ENCODE results near the gene OVOL1.
A peak's percentile ranks its signal among the peaks of the same experiment; 100 is the strongest.

OVOL1 gene

DNA sequence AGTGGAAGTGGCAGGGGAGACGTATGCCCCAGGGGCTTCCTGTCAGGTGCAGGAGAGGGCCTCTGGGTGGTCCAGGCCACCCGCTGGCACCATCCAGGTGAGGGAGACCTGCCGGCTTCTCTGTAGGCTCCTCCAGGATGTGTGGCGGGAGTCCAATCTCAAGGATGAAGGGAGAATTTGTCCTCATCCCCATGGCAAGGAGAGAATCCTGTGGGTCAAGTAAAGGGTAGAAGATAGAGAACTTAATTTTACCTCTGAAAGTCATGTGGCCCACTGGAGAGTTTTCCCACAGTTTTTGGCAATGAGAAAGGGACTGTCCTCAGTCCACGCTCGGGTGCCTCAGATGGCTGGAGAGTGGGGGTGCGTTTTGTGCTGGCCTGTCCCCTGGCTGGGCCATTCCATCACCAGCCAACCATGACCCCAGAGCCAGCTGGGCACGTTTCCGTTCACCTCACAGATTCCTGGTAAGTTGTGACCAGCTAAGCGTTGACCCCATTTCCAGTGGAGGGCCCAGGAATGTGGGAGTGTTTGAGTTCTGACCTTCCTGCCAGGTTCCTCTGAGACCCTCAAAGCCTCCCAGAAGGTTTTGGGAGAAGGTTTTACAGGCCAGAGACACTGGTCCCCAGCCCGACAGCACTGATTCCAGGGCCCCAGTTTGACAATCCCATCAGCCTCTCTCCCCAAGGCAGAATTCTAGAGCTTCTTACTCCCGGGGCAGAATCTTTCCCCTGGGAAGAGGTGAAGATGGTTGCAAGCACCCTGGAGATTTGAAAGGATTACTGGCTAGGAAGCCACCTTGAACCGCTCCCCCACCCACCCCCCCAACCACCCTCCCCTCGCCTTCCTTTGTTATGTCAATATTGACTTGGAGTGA lies 2.6 kb downstream of the OVOL1 start:
- Histone ChIP-seq H3K9ac (ENCODE audit: low read length) (no peak overlapping the region), H3K36me3 (replicated peaks; ENCODE audit: low read depth, low read length) (no peaks in the 10 kb centered on the region), H3K27ac (ENCODE audit: low read length) (no peak overlapping the region), H4K20me1 (ENCODE audit: insufficient read depth, low read length) (no peaks in the 10 kb centered on the region), H2AFZ (ENCODE audit: low read depth, low read length) (no peak overlapping the region), H3K4me1 (ENCODE audit: low read length) (peaks cover 12% of the 10 kb centered on the region), H3K9me3 (ENCODE audit: insufficient read depth, low read length) (no peaks in the 10 kb centered on the region), H3K4me2 (ENCODE audit: low read length) (no peak overlapping the region), H3K27me3 (ENCODE audit: low read depth, low read length) (no peaks in the 10 kb centered on the region), H3K4me3 (ENCODE audit: low read length) (no peak overlapping the region), H3K79me2 (ENCODE audit: low read length) (no peaks in the 10 kb centered on the region)
- no peak for TF ChIP-seq EZH2phosphoT487 (IDR thresholded peaks at IDR 0.05; ENCODE audit: low read depth)
- TF ChIP-seq, protein P1, sequence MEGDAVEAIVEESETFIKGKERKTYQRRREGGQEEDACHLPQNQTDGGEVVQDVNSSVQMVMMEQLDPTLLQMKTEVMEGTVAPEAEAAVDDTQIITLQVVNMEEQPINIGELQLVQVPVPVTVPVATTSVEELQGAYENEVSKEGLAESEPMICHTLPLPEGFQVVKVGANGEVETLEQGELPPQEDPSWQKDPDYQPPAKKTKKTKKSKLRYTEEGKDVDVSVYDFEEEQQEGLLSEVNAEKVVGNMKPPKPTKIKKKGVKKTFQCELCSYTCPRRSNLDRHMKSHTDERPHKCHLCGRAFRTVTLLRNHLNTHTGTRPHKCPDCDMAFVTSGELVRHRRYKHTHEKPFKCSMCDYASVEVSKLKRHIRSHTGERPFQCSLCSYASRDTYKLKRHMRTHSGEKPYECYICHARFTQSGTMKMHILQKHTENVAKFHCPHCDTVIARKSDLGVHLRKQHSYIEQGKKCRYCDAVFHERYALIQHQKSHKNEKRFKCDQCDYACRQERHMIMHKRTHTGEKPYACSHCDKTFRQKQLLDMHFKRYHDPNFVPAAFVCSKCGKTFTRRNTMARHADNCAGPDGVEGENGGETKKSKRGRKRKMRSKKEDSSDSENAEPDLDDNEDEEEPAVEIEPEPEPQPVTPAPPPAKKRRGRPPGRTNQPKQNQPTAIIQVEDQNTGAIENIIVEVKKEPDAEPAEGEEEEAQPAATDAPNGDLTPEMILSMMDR (IDR thresholded peaks at IDR 0.05; ENCODE audit: low read depth, low read length): no peak

DNA sequence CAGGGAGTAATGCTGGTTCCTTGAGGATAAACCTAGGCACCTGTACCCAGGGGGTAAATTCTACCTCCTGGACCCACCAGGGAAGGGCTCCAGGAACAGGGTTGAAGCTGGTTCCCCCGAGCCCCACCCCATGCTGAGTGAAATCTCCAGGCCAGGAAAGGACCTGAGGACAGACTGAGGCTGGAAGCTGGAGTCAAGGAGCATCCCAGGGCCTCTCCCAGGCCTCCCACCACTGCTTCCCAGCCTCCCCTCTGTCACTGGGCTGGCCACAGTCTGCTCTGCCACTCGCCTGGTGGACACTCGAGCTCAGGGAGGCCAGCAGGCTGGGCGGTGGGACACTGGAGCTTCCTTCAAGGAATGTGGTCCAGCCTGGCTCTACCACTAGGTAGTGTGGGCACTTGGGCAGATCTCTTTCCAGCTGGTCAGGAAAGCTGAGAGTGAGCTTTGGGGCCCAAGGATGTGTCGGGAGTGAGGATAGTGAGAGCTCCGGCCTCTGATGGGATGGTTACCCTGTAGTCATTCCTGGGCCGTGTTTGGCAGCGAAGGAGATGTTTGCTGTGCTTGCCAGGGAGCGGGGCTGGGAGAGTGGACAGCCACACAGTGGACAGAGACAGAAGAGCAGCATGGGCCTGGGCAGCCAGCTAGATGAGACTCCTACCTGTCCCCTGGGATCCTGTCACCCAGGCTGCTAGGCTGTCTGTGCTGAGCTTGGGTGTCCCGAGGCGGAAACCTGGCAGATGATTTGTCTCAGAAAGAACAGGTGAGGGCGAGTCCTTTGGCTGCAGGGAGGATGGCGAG lies 3.4 kb downstream of the OVOL1 start:
- Histone ChIP-seq H3K9ac (ENCODE audit: low read length) (no peak overlapping the region), H4K20me1 (ENCODE audit: insufficient read depth, low read length) (no peaks in the 10 kb centered on the region), H3K79me2 (ENCODE audit: low read length) (no peaks in the 10 kb centered on the region), H3K9me3 (ENCODE audit: insufficient read depth, low read length) (no peaks in the 10 kb centered on the region), H3K36me3 (replicated peaks; ENCODE audit: low read depth, low read length) (no peaks in the 10 kb centered on the region), H3K4me3 (ENCODE audit: low read length) (no peak overlapping the region), H2AFZ (ENCODE audit: low read depth, low read length) (no peak overlapping the region), H3K4me1 (ENCODE audit: low read length) (peaks cover 12% of the 10 kb centered on the region), H3K4me2 (ENCODE audit: low read length) (no peak overlapping the region), H3K27ac (ENCODE audit: low read length) (no peak overlapping the region), H3K27me3 (ENCODE audit: low read depth, low read length) (no peaks in the 10 kb centered on the region)
- TF ChIP-seq, protein P1 (IDR thresholded peaks at IDR 0.05; ENCODE audit: low read depth, low read length): no peak
- TF ChIP-seq EZH2phosphoT487 (IDR thresholded peaks at IDR 0.05; ENCODE audit: low read depth): no peak

DNA sequence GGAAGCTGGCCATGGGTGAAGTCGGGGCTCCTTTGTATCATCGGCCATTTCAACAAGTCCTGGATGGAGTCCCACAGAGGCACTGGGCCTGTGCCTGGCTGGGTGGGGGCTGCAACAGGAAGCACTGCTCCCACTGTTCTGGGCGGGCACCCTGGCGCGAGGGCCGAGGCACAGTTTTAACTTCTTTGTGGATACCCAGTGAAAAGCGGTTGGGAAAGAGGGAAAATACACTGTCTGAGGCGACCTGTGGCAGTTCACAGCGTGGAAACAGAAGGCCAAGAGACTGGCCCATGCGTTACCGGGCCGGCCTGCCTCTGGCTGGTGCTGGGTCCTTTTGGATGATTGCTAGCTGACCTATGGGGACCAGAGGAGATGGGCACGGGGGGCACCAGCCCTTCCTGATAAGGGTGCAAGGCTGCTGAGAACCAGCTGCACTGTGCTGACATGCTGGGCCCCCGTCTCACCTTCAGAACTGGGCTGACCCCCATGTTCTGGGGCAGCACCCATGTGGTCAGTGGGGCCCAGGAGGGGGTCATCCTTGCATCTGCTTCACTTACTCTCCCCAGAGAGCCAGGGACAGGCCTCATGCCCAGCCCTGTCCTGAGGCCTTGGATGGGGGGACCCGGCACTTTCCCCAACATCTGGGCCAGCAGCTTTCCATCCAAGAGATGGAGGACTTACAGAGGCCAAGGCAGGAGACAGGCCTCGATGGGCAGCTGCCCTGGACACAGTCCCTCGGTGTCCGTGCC lies 4.2 kb downstream of the OVOL1 start:
- no peaks in the 10 kb centered on the region for H3K27me3 ChIP-seq (ENCODE audit: low read depth, low read length)
- no peaks in the 10 kb centered on the region for H3K9me3 ChIP-seq (ENCODE audit: insufficient read depth, low read length)
- H3K36me3 ChIP-seq (replicated peaks; ENCODE audit: low read depth, low read length): no peaks in the 10 kb centered on the region
- peak overlapping the region; percentile 54 for H3K4me2 ChIP-seq (ENCODE audit: low read length)
- no peak overlapping the region; the same call in 1 of the 2 replicates for H3K9ac ChIP-seq (ENCODE audit: low read length)
- H3K4me3 ChIP-seq (ENCODE audit: low read length): no peak overlapping the region
- no peaks in the 10 kb centered on the region for H3K79me2 ChIP-seq (ENCODE audit: low read length)
- TF ChIP-seq, protein P1 (IDR thresholded peaks at IDR 0.05; ENCODE audit: low read depth, low read length): no peak
- no peak for TF ChIP-seq EZH2phosphoT487 (IDR thresholded peaks at IDR 0.05; ENCODE audit: low read depth)
- peaks cover 12% of the 10 kb centered on the region for H3K4me1 ChIP-seq (ENCODE audit: low read length)
- H4K20me1 ChIP-seq (ENCODE audit: insufficient read depth, low read length): no peaks in the 10 kb centered on the region
- H3K27ac ChIP-seq (ENCODE audit: low read length): peak overlapping the region; percentile 38
- H2AFZ ChIP-seq (ENCODE audit: low read depth, low read length): peak overlapping the region; percentile 88; the same call in 1 of the 2 replicates
